DND-41 (cell line): Measurements from ENCODE around the gene GNG12.

Source experiments
- CTCF ChIP-seq: IDR thresholded peaks from 2 replicates; pipeline ENCODE4 v1.5.1; 2012; ENCODE audit warnings: borderline replicate concordance, low read length, moderate library complexity, mild to moderate bottlenecking; ENCODE audit not compliant: poor library complexity, severe bottlenecking; ENCODE audit errors: extremely low read depth
- EZH2 ChIP-seq: IDR thresholded peaks from 3 replicates; pipeline ENCODE4 v1.6.1; 2012; ENCODE audit warnings: borderline replicate concordance, low read depth, mild to moderate bottlenecking, moderate library complexity, low read length, inconsistent platforms; ENCODE audit not compliant: severe bottlenecking

GRCh38 chr1:67761091-67761490 is 72.2 kb downstream of the GNG12 start:
- TF ChIP-seq CTCF (no peak), EZH2 (no peak)
